Endothelial cell of umbilical vein (primary cell): ENCODE measurements around the gene ENPEP.

ENCODE experiments used
- CTCF ChIP-seq, 2 donors: IDR thresholded peaks; 1 replicate in 1 of 2; 2 replicates in 1 of 2; pipeline ENCODE4 v1.5.1; 2011; ENCODE audit warnings: low read length in 2 of 2, mild to moderate bottlenecking in 2 of 2, moderate library complexity in 2 of 2, control low read depth in 1 of 2, inconsistent platforms in 1 of 2, low read depth in 1 of 2; ENCODE audit not compliant: insufficient read depth in 1 of 2; ENCODE audit errors: extremely low read depth in 1 of 2
- EZH2 ChIP-seq: IDR thresholded peaks from 2 replicates; pipeline ENCODE4 v1.6.1; 2012; ENCODE audit warnings: borderline replicate concordance, low read depth, mild to moderate bottlenecking, moderate library complexity, low read length, inconsistent platforms; ENCODE audit not compliant: severe bottlenecking
- GATA2 ChIP-seq: IDR thresholded peaks from 2 replicates; pipeline ENCODE4 v1.7.0; 2011; ENCODE audit warnings: low read depth, mild to moderate bottlenecking, moderate library complexity, mixed read lengths, low read length; ENCODE audit not compliant: insufficient read length, insufficient read depth
- MAX ChIP-seq: IDR thresholded peaks from 2 replicates; pipeline ENCODE4 v1.6.1; 2011; ENCODE audit not compliant: insufficient read depth, insufficient read length
- MYC ChIP-seq: IDR thresholded peaks from one replicate; pipeline ENCODE4 v1.6.1; 2011; ENCODE audit warnings: mild to moderate bottlenecking, low read depth, low read length
- POLR2A ChIP-seq: IDR thresholded peaks from 2 replicates; pipeline ENCODE4 v1.6.1; 2012; ENCODE audit warnings: low read depth, mild to moderate bottlenecking, control low read depth, low read length
- POLR2AphosphoS5 ChIP-seq: IDR thresholded peaks from 2 replicates; pipeline ENCODE4 v1.6.1; 2012; ENCODE audit warnings: low read depth, mild to moderate bottlenecking, control low read depth, low read length, moderate library complexity; ENCODE audit not compliant: insufficient read depth

GRCh38 chr4:110484767-110485166 is 8.8 kb downstream of the ENPEP start:
- TF ChIP-seq CTCF (IDR thresholded peaks at IDR 0.05; ENCODE audit: extremely low read depth in 1 of 2, insufficient read depth in 1 of 2, low read depth in 1 of 2, low read length in 2 of 2) (no peak), POLR2A (no peak), POLR2AphosphoS5 (no peak), MAX (no peak), MYC (no peak), EZH2 (no peak), GATA2 (no peak)
